Activated CD8-positive, alpha-beta memory T cell treated with anti-CD3 and anti-CD28 coated beads, Interleukin-2, amount 50 U/mL, for 24 hours (primary cell): ENCODE results near the gene ANGEL1.

Source experiments
- DNase-seq: peaks from one replicate; pipeline ENCODE4 v3.0.0-alpha.2; 2020; ENCODE audit errors: extremely low read depth

Gene ANGEL1

DNA sequence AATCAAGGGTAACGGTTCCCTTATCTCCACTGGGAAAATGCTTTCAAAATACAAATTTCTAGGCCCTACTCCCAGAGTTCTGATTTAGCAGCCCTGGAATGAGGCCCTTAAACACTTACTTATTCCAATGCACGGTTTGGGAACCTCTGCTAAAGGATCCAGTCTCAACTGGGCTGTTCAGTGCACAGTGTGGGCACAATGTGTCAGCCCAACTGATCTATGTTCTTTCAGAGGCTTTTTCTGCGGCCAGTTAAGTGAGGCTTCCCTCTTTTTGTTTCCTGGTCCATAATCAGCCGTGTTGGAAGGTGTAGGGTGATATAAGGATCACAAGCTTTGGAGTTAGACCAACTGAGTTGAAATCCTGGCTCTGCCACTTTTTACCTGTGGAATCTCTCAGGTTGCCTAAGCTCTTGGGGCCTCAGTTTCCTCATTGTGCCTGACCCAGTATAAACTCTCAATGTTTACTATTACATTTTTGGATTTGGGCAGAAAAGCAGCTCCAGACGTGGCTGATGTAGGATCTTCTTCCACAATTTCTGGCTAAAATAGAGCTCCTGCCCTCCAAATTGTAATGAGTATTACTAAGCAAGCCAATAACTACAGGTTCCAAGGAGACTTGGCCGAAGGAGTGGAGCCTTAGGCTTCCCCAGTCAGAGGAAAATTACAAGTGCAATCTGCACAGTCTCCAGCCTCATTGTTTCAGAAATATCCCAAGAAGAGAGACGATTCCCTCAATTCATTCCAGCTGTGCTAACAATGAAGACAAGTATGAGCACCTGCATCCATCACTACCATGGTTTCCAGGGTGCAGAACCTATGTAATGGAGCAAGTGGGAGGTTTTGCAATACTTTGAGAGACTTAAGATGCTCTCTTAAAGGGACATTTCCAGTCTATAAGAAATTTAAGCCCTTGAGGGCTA lies 2.3 kb upstream of the ANGEL1 start:
- DNase-seq: no peak

DNA sequence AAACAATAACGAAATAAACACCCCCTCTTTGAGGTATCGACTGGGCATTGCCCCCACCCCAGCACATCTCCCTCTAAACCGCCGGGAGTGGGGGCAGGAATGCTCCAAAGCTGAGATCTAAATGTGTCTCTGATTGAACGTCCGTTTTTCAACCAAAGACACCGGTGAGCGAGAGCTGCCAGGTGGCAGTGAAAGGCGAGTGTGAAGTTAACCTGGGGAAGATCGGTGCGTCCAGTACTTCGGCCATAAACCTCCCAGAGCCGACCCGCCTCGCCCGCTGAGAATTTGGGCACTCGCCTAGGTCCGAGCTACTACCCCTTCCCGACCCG lies 625 bp downstream of the ANGEL1 start:
- no peak for DNase-seq

DNA sequence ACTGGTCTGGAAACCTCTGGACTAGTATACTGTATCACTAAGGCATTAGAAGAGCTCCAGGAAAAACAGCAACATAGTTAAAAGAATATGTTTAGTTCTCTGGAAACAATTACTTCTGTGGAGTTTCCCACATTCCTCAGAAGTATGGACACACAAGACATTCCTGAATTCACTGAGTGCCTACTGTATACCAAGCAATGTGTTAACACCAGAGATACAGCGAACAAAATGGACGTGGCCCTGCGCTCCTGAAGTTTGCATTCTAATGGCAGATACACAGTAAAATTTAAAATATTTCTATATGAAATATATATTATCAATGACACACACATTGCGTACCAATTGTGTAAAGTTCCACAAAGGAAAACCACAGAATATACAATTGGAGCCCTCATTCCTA lies 1.1 kb downstream of the ANGEL1 start:
- DNase-seq: no peak

DNA sequence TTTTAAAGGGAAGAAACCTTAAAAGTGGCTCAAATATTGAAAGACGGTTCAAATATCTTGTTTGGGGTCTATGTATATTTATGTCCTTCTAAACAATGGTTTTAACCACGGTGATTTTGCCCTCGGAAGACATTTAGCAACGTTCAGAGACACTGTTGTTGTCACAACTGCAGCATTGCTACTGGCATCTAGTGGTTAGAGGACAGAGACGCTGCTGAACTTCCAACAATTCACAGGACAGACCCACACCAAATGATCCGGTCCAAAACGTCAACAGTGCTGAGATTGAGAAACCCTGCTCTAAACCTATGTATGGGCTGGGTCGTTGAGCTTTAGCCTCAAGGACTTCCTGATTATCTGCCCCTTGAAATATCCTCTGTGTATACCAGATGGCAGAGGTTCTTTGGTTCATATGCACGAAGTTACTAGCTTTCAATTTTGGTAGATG lies 1.7 kb downstream of the ANGEL1 start:
- DNase-seq: no peak

GRCh38 chr14:76810525-76810924 lies 2.2 kb downstream of the ANGEL1 start:
- DNase-seq: no peak

GRCh38 chr14:76808990-76809389 lies 3.7 kb downstream of the ANGEL1 start:
- DNase-seq: no peak

DNA sequence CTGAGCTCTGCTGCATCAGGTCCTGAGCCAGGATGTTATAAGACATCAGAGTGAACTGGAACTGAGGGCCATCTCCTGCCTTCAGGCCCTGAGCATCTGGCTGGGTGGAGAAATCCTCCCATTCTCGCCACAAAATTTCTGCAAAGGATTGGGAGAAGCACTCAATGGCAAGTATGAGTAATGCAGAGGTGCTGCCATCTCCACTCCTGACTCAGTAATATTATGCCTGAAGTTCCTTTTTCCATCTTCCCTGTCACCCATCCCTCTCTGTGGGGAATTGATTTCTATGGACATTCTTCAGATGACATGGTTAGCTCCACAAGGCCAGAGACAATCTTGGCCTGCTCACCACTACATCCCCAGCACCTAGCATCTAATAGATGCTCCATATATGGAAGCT lies 4.7 kb downstream of the ANGEL1 start:
- no peak for DNase-seq

DNA sequence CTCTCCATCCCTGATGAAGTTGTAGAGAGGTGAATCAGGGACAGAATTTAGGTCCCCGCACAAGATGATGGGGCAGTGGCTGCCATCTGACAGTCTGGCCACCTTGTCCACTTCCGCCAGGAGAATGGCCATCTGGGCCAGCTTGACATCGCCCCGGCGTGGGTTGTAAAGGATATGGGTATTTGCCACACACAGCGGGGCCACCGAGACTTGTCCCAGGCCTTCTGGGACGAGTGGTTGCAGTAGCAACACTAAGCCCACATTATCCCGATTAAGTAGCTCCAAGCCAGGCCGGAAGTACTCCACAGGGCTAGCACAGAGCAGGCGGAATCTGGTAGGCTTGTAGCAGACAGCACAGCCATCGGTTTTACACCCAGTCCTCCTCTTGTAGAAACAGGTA lies 6.2 kb downstream of the ANGEL1 start:
- DNase-seq: no peak

GRCh38 chr14:76793956-76794355 lies 18.7 kb downstream of the ANGEL1 start:
- no peak for DNase-seq

DNA sequence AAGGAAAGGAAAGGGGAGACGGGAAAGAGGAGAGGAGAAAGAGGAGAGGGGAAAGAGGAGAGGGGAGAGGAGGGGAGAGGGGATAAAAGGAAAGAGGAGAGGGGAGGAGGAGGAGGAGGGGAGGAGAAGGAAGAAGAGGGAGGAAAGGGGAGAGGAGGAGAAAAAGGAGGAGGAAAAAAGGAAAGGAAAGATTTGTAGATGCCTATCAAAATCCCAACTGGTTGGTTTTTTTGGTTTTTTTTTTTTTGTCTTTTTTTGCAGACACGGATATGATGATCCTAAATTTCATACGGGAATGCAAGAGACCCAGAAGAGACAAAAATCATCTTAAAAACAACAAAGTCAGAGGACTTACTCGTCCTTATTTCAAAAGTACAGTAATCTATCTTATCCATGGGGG lies 19.4 kb downstream of the ANGEL1 start:
- no peak for DNase-seq

DNA sequence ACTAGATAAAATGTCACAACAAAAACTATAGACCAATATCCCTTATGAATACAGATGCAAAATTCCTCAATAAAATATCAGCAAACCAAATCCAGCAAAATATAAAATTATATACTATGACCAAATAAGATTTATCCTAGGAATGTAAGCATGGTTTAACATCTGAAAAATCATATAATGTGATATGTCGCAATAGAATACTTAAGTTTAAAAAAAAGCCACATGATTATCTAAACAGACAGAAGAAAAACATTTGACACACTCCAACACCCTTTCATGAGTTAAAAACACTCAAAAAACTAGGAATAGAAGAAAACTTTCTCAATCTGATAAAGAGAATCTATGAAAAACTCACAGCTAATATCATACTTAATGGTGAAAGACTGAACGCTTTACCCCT lies 20.3 kb downstream of the ANGEL1 start:
- no peak for DNase-seq

- DNase-seq: no peak
Measured at GRCh38 chr14:76786601-76787000, 26.1 kb downstream of the ANGEL1 start.

DNA sequence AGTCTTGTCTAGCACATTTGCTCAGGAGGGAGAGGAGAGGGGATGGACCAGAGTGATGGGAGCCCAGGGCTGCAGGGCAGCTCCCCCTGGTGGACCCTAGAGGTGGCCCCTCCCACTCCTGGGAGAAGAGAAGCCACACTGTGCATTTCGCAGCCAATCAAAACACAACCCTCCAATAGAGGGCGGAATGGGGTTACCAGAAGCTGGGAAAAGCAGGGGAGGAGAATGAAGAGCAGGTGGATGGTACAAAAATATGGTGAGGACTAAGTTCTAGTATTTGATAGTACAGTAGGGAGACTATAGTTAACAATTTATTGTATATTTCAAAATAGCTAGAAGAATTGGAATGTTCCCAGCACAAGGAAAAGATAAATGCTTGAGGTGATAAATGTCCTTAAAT lies 27.8 kb downstream of the ANGEL1 start:
- no peak for DNase-seq

DNA sequence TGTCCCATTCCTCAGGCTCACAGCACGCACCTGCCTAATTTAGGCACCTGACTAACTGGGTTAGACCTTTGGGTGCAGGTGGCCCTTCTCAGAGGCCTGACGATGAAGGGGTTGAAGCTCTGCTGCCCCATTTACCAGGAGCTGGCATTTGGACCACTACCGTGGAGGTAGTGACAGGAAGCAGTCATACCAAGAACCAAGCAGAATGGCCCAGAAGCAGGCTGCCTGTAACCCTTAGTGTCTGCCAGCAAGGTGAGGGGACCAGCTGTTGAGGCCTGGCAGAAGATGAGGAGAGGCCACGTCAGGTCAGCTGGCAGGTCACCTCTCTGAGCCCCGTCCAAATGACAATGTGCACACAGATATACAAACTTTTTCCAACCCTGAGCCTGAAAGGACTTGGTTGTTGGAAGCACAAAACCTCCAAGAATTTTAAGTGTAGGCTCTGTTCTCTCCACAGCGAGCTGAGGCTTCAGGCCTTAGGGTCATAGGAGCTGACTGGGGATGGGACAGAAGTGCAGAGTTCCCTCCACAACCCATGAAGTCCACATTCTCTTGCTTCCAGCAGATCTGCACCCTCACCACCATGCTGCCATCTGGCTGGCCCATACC lies 28.3 kb downstream of the ANGEL1 start:
- DNase-seq: no peak

GRCh38 chr14:76782885-76783566 lies 29.7 kb downstream of the ANGEL1 start:
- DNase-seq: no peak

DNA sequence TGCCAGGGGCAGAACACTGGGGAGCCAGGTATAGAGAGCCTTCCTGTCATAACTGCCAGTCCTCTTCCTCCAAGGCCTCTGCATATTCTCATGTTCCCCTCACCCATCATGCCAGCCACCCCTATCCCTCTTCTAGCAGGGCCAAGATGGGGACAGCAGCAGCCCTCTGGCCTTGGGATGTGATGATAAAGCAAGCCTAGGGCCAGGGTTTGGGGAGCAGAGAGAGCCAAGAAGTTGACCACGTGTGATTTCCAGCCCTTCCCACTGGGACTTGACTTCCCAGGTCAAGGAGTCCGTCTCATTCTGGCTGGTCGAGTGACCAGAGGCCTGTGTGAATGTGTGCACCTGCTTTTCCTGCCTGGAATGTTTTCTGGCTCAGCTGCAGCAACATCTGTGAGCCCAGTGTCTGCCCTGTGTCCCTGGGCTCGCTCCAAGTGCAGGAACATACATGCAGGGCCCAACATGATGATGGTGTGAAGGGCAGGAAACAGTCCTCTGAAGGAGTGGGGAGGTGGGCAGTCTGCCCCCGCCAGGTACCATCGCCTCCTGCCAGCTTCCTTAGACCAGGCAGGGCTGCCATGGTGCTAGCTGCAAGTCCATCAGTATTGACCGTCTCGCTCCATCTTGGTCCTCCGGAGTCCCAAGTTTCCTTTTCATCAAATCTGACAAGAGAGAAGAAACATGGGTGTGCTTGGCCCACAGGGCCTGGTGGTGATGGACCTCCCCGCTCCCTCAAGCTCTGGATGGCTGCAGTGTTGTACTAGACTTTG lies 30.4 kb downstream of the ANGEL1 start:
- no peak for DNase-seq

GRCh38 chr14:76781648-76782051 lies 31.0 kb downstream of the ANGEL1 start:
- no peak for DNase-seq

DNA sequence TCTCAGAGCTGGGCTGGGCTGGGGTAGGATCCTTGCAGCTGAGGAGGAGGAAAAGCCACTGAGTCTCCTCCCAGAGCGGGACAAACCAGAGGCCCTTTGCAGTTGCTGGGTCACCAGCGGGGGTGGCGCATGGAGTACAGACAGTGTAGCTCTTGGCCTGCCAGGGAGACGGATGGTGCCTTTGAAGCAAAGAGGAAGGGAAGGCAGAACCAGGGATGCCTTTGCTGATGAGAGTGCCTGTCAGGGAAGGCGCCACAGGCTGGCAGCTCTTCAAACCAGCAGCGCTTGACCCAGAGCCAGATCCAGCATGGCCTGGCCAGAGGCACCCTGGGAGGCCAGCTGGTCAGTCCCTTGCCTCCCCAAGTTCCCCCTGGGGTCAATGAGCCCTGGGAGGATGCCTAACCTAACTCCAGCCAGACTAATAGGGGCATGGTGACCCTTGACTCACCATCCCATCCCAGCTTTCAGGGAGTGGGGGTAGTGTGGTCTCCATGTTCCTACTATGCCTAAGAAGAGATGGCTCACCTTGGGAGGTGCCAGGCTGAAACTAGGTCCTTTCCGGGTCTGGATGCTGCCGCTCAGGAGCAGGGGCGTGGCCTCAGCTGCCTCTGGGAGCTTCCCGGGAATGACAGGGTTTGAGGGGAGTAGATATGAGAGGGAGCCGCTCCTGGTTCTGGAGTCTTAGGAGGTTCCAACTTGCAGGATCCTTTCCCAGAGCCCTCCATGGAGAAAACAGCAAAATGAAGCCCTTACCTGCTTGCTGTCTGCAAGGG lies 31.6 kb downstream of the ANGEL1 start:
- no peak for DNase-seq

- DNase-seq: no peak
Measured at GRCh38 chr14:76780360-76780759, 32.3 kb downstream of the ANGEL1 start.

DNA sequence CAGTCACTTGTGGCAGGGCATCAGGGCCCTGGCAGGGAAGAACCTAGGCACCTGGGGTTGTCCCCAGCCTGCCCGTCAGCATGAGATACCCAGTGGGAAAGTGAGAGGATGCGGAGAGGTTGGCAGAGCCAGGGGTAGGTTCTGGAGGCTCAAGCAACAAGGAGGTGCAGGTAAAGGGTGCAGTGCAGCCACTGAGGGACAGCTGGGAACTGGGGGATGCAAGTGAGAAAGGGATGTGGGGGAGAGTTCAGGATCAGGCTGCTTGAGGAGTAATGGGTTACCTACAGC lies 32.7 kb downstream of the ANGEL1 start:
- DNase-seq: no peak

- DNase-seq: no peak
Measured at GRCh38 chr14:76779221-76780057, 33.2 kb downstream of the ANGEL1 start.
